Retina (tissue), 1 donor: ENCODE results near the gene SDS.

Experiments used
- DNase-seq: peaks from one replicate; pipeline ENCODE4 v3.0.0-alpha.2; 2016

The SDS gene

GRCh38 chr12:113424915-113425823 lies 21.5 kb upstream of the SDS start:
- peak; percentile 76 for DNase-seq

DNA sequence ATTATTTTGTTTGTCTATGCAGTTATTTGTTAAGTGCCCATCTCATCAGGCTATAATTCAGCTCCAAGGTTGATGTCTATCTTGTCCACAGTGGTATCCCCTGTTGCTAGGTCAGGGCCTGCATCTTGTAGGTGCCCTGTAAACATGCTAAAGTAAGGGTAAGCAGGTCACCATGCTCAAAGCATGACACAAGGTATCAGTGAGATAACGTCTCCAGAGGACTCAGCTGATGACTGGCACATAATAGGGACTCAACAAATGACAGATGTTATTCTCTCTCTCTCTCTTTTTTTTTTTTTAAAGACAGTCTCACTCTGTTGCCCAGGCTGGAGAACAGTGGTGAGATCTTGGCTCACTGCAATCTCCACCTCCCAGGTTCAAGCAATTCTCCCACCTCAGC lies 20.8 kb upstream of the SDS start:
- no peak for DNase-seq

- no peak for DNase-seq
Observed at GRCh38 chr12:113422886-113423669, 19.4 kb upstream of the SDS start.

GRCh38 chr12:113422030-113422885 lies 18.6 kb upstream of the SDS start, which contains the start of gene SDSL:
Gene SDSL (plus strand): TSS chr12:113422380. CDS start chr12:113427983, 5,603 bp downstream.
- peak; percentile 48 for DNase-seq

GRCh38 chr12:113420996-113421595 lies 17.4 kb upstream of the SDS start:
- DNase-seq, result no peak

DNA sequence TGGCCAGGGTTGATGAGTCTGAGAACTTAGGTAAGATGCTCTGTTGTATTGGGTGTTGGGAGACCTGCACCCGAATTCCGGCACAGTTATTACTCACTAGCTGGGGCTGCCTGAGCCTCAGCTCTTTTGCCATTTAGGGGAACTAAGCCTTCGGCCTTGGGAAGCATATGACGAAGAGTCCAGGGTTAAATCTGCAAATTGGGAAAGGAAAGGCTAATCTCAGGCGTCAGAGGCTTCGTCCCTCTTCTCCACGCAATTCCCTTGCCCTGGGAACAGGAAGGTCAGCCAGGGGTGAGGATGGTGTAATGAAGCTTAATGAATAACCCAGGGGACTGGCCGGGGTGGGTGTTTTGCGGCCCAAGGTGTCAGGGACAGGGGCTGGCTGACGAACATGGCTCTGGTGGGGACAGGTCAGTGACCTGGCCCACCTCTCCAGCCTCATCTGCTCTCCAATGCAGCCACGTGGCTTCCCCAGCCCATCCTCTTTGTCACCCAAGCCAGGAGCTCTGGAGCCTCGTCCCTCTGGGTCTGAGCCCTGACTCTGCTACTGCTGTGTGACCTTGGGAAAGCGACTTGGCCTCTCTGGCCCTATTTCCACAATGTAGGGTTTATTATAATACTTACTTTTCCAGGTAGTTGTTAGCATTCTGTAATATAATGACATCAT lies 14.7 kb upstream of the SDS start:
- DNase-seq, result no peak

DNA sequence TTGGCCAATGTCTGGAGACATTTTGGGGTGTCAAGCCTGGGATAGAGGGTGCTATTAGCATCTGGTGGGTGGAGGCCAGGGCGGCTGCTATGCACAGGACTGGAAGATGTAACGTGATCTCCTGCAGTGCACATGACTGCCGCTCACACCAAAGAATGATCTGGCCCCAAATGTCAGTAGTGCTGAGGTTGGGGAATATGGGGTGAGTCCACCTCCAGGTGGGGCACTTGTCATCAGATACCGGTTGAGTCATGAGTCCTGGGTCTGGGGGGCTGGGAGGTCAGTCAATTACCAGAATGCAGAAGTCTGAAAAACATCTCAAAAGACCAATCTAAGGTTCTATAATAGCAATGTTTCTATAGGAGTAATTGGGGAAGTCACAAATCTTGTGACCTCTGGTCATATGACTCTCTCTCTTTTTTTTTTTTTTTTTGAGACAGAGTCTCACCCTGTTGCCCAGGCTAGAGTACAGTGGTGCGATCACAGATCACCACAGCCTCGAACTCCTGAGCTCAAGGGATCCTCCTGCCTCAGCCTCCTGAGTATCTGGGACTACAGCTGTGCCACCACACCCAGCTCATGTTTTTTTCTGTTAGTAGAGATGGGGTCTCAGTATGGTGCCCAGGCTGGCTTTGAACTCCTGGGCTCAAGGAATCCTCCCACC lies 12.5 kb upstream of the SDS start:
- no peak for DNase-seq

DNA sequence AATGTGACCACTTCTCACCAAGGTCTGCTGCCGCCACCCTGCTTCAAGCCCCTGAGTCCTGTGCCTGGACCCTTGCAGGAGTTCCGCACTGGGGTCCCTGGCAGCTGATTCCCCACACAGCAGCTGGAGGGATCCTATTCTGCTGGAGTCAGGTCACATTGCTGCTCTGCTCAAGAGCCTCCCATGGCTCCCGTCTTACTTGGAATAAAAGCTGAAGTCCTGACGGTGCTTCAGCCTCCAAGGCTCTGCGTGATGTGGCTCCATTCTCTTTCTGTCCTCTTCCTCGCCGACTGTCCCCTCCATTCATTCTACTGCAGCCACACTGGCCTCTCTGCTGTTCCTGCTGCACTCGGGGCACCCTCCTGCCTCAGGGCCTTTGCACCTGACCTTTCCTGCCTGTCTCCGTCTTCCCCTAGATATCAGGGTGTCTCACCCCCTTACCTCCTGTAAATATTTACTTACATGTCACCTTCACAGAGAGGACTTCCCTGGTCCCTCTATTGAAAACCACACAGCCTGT lies 10.9 kb upstream of the SDS start:
- DNase-seq, result no peak

- DNase-seq, result no peak
Observed at GRCh38 chr12:113413488-113413939, 9.8 kb upstream of the SDS start.

DNA sequence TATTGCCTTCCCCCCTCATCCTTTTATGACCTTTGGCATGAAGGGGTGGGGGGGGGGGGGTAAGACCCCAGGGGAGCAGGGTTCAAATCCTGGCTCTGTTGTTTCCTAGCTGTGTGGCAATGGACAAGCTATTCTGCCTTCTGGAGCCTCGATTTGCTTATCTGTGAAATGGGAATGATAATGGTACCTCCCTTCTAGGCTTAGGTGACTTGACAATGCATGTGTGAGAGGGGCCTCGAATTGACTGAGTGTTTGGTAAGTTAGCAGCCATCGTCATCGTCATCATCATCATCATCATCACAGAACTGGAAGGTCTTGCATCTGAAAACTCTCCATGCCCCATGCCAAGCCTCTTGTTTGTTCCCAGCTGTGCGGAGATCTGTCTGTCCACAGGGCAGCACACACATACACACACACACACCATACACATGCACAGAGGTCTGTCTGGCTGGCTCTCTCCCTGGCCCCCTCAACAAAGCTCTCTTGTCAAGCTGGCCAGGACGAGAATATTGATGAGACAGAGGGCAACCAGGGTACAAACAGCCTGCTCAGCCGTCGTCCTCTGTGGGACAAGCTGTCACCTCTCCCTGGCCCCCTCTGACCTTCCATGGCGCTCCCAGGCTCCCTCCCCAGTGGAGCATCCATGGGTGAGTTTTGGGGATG lies 5.9 kb upstream of the SDS start:
- no peak for DNase-seq

GRCh38 chr12:113408756-113409298 lies 5.1 kb upstream of the SDS start:
- no peak for DNase-seq

GRCh38 chr12:113407931-113408600 lies 4.4 kb upstream of the SDS start:
- no peak for DNase-seq

GRCh38 chr12:113405694-113406093 lies 2.0 kb upstream of the SDS start:
- no peak for DNase-seq

DNA sequence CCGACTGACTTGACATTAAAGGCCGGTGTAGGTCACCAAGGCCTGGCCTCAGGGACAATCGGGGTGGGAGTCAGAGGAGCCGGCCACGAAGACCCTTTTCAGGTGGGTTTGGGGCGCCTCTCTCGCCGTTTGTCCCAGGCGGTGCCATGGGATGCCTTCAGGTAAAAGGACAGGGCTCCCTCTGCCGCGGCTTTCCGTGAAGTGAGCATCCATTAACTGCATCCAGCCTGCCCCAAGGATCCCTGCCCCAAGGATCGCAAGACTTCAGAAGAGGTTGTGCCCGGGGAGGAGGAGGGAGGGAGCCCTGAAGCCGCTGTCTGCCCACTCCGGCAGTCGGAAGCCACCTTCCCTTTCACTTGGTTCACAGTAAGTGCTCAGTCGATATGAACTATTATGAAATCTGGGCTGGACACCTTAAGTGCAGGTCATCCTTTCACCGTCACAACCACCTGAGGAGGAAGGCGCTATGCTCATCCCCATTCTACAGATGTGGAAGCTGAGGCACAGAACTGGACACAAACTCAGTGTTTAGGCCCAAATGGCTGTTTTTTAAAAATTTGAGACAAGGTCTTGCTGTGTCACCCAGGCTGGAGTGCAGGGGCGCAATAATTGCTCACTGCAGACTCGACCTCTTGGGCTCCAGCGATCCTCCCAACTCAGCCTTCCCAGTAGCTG lies 964 bp downstream of the SDS start:
- no peak for DNase-seq

DNA sequence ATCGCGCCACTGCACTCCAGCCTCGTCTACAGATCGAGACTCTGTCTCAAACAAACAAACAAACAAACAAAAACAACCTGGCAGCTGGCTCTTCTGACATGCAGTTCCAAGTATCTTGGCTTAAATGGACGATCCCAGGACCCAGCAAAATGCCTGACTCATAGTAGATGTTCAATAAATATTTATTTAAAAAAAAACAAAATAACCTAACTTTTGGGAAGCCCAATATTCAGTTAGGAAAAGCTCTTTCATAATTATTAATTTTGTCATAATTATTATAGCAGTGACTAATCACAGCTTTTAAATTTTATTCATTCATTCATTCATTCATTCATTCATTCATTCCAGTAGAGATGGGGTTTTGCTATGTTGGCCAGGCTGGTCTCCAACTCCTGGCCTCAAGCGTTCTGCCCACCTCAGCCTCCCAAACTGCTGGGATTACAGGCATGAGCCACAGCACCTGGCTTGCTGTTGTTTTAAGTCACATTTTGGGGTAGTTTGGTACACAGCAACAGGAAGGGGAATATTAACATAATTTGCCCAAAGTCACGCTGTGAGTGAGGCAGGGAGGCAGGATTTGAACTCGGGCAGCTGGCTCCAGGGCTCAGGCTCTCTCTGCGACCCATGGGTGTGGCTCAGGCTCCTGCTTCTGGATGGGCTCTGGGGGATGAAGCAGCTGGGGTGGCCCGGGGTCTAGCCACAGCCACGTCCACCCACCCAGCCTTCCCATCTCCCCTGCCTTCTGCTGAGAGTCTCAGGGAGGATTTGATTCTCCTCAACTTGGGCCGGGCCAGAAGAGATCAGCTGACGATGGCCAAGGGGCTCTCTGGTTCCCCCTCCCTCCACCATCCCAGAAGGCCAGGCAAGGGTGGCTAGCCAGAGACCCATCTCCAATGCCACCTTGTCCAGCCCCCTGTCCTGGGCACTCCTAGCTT lies 2.4 kb downstream of the SDS start:
- no peak for DNase-seq

DNA sequence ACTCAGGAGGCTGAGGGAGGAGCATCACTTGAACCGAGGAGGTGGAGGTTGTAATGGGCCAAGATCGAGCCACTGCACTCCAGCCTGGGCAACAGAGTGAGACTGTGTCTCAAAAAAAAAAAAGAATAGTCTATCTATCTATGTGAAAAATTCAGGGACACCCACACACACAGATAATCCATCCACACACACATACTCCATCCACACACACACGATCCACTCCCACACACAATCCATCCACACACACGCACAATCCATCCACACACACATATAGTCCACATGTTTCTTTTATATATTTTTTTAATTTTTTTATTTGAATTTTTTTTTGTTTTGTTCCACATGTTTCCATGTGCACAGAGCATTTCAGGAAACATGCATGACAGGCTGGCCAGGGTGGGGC lies 3.3 kb downstream of the SDS start:
- DNase-seq, result no peak

DNA sequence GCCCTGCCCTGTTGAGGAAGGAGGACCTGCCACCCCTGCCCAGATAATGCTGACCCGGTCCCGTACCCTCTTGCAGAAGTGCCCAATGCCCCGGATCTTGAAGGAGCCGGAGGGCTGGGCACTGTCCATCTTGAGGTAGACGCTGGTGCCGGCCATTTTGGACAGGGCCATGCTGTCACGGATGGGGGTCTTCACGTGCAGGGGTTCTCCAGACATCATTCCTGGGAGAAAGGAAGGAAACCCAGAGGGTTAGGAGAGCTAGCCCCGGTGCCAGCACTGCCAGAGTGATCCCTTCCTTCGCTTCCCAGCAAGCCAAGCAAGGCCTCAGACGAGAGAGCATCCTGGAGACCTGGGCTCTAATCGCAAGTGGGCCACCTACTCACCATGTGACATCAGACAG lies 4.2 kb downstream of the SDS start:
- DNase-seq, result no peak
